Measurements from ENCODE around the gene FBXO21. TPM values are rescaled to one million over a fixed set of nuclear protein-coding genes. Genes with fewer than 3 reads are reported as not detected.

FBXO21 gene
- total RNA-seq, 1 donor from 2014 or later: 158 TPM

Other genes with a start within 250 kb of the FBXO21 start
- gene TESC, start 91.1 kb downstream of the FBXO21 start, total RNA-seq: 6.5 TPM
- gene NOS1, start 171.2 kb upstream of the FBXO21 start, total RNA-seq: 4.9 TPM